ENCODE results near the gene RAPGEF6.
"Not testable (repeated sequence)": the region's sequence is repeated elsewhere in the genome, so short reads cannot be mapped to it uniquely, and the experiment has no call there.

RAPGEF6 gene

GRCh38 chr5:131487371-131487770 is 147.7 kb downstream of the RAPGEF6 start:
- not testable (repeated sequence) for DNase-seq

GRCh38 chr5:131482617-131483016 is 152.4 kb downstream of the RAPGEF6 start:
- DNase-seq = no peak

GRCh38 chr5:131481569-131481968 is 153.5 kb downstream of the RAPGEF6 start:
- no peak for DNase-seq

- no peak for DNase-seq
Observed at GRCh38 chr5:131475541-131475941, 159.5 kb downstream of the RAPGEF6 start.

- no peak for DNase-seq
Observed at GRCh38 chr5:131473731-131474130, 161.3 kb downstream of the RAPGEF6 start.

GRCh38 chr5:131466171-131466766 is 168.8 kb downstream of the RAPGEF6 start:
- no peak for DNase-seq

- DNase-seq = no peak
Observed at GRCh38 chr5:131463656-131464055, 171.4 kb downstream of the RAPGEF6 start.

- DNase-seq = no peak
Observed at GRCh38 chr5:131462454-131462853, 172.6 kb downstream of the RAPGEF6 start.

- no peak for DNase-seq
Observed at GRCh38 chr5:131461742-131462141, 173.3 kb downstream of the RAPGEF6 start.

GRCh38 chr5:131460867-131461572 is 174.0 kb downstream of the RAPGEF6 start:
- peak; percentile 44 for DNase-seq

GRCh38 chr5:131460133-131460532 is 174.9 kb downstream of the RAPGEF6 start:
- no peak for DNase-seq

- no peak for DNase-seq
Observed at GRCh38 chr5:131459216-131459615, 175.8 kb downstream of the RAPGEF6 start.

GRCh38 chr5:131457193-131457592 is 177.8 kb downstream of the RAPGEF6 start:
- DNase-seq = no peak

- no peak for DNase-seq
Observed at GRCh38 chr5:131450941-131451340, 184.1 kb downstream of the RAPGEF6 start.

- DNase-seq = no peak
Observed at GRCh38 chr5:131441184-131441583, 193.8 kb downstream of the RAPGEF6 start.

- DNase-seq = no peak
Observed at GRCh38 chr5:131436081-131436480, 198.9 kb downstream of the RAPGEF6 start.

- no peak for DNase-seq
Observed at GRCh38 chr5:131433109-131433508, 201.9 kb downstream of the RAPGEF6 start.

- DNase-seq = no peak
Observed at GRCh38 chr5:131431794-131432193, 203.2 kb downstream of the RAPGEF6 start.

GRCh38 chr5:131430794-131431193 is 204.2 kb downstream of the RAPGEF6 start:
- no peak for DNase-seq

- DNase-seq = no peak
Observed at GRCh38 chr5:131426011-131426410, 209.0 kb downstream of the RAPGEF6 start.

- peak; percentile 30 for DNase-seq
Observed at GRCh38 chr5:131423056-131423455, 212.0 kb downstream of the RAPGEF6 start.

- DNase-seq = no peak
Observed at GRCh38 chr5:131419877-131420276, 215.2 kb downstream of the RAPGEF6 start.

- DNase-seq = no peak
Observed at GRCh38 chr5:131418846-131419245, 216.2 kb downstream of the RAPGEF6 start.

- peak; percentile 54 for DNase-seq
Observed at GRCh38 chr5:131417240-131417869, 217.7 kb downstream of the RAPGEF6 start.
